Astrocyte of the cerebellum (primary cell): Measurements from ENCODE around the gene TMEM163.

Experiments
- DNase-seq: peaks from one replicate; pipeline ENCODE4 v3.0.0-alpha.2; 2011; ENCODE audit warnings: low read depth
- H3K4me3 ChIP-seq: 2 replicates; pipeline ENCODE4 v1.5.1; 2011; ENCODE audit warnings: mild to moderate bottlenecking, low read depth, low read length, moderate library complexity
- in situ Hi-C: cut with HindIII; loops from 2 replicates; pipeline ENCODE4 v1.10.0; 2017; ENCODE audit warnings: low sequenced_read_pairs
- TF ChIP-seq, protein P1 (sequence below): IDR thresholded peaks from 2 replicates; pipeline ENCODE4 v1.5.1; 2012; ENCODE audit warnings: low read length, low read depth, moderate library complexity, mild to moderate bottlenecking; ENCODE audit errors: missing control alignments

TMEM163 gene

DNA sequence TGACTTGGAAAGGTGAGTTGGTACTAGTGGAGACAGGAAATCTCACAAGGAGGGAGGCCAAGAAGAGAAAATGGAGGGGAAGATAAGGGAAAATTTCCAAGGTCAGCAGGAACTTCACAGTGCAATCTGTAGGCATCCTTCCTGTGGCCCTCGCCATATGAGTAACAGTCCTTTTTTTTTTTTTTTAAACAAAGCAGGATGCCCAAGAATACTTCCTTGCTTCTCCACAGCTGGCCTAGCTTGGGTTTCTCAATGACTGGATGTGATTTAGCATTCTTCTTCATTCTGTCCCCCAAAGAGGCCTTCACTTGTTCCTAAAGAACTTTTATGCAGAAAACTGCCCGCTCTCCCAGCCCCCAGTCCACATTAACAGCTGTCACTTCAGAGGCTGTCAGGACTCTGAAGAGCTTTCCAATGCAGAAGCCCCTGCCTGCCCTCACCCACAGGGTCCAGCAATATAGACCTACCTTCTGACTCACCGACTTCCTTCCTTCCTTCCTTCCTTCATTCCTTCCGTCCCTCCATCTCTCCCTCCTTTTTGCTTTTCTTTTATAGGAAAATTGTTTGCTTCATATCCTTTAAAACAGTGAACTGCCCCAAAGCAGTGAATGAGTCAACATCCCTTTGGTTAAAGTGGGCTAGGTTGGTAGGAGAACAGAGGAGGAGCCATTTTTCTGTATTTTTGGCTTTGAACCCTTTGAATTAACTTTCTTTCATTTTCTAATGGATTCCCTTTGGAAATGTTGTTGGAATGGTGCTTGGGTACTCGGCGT lies 292.9 kb downstream of the TMEM163 start:
- TF ChIP-seq, protein P1, sequence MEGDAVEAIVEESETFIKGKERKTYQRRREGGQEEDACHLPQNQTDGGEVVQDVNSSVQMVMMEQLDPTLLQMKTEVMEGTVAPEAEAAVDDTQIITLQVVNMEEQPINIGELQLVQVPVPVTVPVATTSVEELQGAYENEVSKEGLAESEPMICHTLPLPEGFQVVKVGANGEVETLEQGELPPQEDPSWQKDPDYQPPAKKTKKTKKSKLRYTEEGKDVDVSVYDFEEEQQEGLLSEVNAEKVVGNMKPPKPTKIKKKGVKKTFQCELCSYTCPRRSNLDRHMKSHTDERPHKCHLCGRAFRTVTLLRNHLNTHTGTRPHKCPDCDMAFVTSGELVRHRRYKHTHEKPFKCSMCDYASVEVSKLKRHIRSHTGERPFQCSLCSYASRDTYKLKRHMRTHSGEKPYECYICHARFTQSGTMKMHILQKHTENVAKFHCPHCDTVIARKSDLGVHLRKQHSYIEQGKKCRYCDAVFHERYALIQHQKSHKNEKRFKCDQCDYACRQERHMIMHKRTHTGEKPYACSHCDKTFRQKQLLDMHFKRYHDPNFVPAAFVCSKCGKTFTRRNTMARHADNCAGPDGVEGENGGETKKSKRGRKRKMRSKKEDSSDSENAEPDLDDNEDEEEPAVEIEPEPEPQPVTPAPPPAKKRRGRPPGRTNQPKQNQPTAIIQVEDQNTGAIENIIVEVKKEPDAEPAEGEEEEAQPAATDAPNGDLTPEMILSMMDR = no peak
- H3K4me3 ChIP-seq = no peak overlapping the region
- in situ Hi-C loops = no loop called here
- no peak for DNase-seq

GRCh38 chr2:134421556-134422328 lies 297.1 kb downstream of the TMEM163 start:
- TF ChIP-seq, protein P1 = no peak
- H3K4me3 ChIP-seq = no peak overlapping the region
- no peak for DNase-seq
- in situ Hi-C loops = no loop called here

GRCh38 chr2:134420920-134421319 lies 297.9 kb downstream of the TMEM163 start:
- TF ChIP-seq, protein P1 = no peak
- no peak overlapping the region for H3K4me3 ChIP-seq
- no peak for DNase-seq
- in situ Hi-C loops = no loop called here

- TF ChIP-seq, protein P1 = no peak
- no peak for DNase-seq
- no peak overlapping the region for H3K4me3 ChIP-seq
- in situ Hi-C loops = no loop called here
These were observed 298.5 kb downstream of the TMEM163 start for GRCh38 chr2:134420259-134420658.

DNA sequence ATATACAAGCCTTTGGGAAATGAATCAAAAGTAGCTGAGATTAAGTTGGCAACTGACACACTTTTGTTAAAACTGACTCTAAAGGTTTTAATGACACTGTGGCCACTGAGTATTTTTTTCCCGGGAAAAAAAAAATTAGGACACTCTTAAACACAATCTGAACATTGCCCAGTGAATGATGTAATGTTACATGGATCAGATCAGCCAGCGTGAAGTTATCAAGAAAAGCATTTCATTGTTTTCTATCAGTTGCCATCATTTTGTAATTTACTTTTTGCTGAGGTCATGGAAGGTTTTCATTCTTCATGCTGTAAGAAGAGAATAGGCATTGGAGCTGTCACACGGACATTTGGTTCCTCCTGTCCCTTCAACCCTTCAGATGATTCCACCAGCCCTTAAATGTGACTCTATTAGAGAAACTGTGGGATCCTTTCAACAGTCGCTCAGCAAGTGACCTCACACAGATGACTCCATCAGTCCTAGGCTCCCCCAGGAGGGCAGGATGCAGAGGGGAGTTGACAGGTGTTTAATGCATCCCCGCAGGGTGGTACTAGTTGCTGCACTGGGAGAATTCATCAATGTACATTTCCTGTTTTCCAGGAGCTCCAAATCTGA lies 300.7 kb downstream of the TMEM163 start:
- H3K4me3 ChIP-seq = no peak overlapping the region
- in situ Hi-C loops = no loop called here
- no peak for DNase-seq
- TF ChIP-seq, protein P1 = no peak

DNA sequence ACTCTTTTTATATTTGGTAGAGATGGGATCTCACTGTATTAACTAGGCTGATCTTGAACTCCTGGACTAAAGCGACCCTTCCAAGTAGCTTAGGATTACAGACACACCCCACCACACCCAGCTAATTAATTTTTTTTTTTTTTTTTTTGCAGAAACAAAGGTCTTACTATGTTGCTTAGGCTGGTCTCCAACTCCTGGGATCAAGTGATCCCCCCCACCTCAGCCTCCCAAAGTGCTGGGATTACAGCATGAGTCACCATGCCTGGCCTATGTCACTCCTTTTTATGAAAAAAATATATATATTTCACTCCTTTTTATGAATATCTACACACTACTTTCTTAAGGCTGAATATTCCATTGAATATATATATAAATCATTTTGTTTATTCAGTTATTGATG lies 302.2 kb downstream of the TMEM163 start:
- no peak for DNase-seq
- TF ChIP-seq, protein P1 = no peak
- no peak overlapping the region for H3K4me3 ChIP-seq
- in situ Hi-C loops = no loop called here
